Erythroblast (primary cell): ENCODE results near the gene ASB1.

Source experiments
- GATA1 ChIP-seq: IDR thresholded peaks from 2 replicates; pipeline ENCODE4 v1.6.1; 2011; ENCODE audit warnings: low read depth, mild to moderate bottlenecking, control low read depth, low read length, moderate library complexity
- POLR2A ChIP-seq: IDR thresholded peaks from 2 replicates; pipeline ENCODE4 v1.6.1; 2011; ENCODE audit warnings: mild to moderate bottlenecking, low read length

DNA sequence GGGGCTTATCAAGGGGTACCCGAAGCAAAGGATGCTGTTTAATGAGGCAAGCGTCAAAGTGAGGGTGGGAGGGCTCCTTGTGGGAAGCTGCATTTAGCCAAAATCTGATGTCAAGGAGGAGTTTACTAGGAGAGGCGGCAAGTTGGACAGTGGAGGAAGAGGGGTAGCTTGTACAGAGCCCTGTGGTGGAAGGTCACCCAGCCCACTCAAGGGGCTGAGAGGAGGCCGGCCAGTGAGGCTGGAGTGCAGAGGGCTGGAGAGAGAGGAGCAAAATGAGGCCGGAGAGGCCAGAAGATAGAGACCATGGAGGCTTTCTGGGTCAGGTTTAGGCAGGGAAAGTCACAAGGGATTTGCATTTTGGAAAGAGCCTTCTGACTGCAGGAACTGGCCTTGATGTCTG is 49.5 kb downstream of the ASB1 start:
- TF ChIP-seq POLR2A: no peak
- TF ChIP-seq GATA1: no peak
